PC-3 (cell line): Measurements from ENCODE around the gene CCDC154.

Source experiments
- EZH2 ChIP-seq: fragments of 300-600 bp; sonication (generic); IDR thresholded peaks from one replicate; pipeline ENCODE4 v1.6.1; 2017; ENCODE audit warnings: antibody characterized with exemption, mild to moderate bottlenecking, low read length; ENCODE audit not compliant: unreplicated experiment
- TF ChIP-seq, protein P1 (sequence below): fragments of 300-600 bp; sonication (generic); conservative IDR thresholded peaks from 2 replicates; pipeline ENCODE4 v1.5.1; 2017; ENCODE audit warnings: antibody characterized with exemption, low read depth, mild to moderate bottlenecking, low read length

DNA sequence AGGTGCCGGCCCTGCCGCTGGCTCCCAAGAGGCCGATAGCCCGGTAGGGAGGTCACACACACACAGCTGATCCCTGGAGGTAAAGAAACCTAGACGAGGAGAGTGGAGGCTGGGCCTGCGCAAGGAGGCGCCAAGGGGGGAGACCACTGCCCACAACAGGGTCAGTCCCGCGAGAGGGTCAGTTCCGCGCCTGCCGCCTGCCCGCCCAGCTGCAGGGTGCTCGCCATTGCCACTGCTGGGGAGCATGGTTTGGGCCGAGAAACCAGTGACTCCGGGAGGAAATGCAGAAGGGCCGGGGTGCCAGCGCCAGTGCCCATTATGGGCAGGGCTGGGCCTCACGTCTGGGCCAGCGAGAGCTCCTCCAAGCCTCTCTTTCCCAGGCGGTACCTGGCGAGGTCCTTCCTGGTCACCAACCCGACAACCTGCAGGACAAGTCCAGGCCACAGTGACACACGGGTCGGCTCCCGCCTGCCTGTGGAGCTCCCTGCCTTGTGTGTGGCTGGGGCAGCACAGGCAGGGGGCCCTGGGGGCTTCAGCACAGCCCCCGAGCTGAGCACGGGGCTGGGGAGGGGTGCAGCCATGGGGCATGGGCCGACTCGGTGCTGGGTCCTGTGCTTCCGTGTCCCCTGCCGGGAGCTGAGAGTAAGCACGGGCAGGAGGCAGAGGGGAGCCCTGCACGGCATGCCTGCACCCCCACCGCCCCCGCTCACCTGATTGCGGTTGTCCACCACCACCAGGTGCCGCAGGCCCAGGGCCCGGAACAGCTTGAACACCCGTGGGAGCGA, 2.1 kb upstream of the CCDC154 start:
- TF ChIP-seq EZH2 = no peak
- TF ChIP-seq, protein P1, sequence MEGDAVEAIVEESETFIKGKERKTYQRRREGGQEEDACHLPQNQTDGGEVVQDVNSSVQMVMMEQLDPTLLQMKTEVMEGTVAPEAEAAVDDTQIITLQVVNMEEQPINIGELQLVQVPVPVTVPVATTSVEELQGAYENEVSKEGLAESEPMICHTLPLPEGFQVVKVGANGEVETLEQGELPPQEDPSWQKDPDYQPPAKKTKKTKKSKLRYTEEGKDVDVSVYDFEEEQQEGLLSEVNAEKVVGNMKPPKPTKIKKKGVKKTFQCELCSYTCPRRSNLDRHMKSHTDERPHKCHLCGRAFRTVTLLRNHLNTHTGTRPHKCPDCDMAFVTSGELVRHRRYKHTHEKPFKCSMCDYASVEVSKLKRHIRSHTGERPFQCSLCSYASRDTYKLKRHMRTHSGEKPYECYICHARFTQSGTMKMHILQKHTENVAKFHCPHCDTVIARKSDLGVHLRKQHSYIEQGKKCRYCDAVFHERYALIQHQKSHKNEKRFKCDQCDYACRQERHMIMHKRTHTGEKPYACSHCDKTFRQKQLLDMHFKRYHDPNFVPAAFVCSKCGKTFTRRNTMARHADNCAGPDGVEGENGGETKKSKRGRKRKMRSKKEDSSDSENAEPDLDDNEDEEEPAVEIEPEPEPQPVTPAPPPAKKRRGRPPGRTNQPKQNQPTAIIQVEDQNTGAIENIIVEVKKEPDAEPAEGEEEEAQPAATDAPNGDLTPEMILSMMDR = no peak
